Gastrocnemius medialis (tissue), 4 donors: ENCODE measurements around the gene C12orf56. TPM values are rescaled to one million over a fixed set of nuclear protein-coding genes. Genes with fewer than 3 reads are reported as not detected.

Experiments
- ATAC-seq, 2 donors: fragments of 150-250 bp; one replicate each; pipeline ENCODE4 v1.9.1; 2016
- DNase-seq, 2 donors: peaks; one replicate each; pipeline ENCODE4 v3.0.0-alpha.2; 2019
- H3K27ac ChIP-seq, 4 donors: fragments of 200-600 bp; sonication (generic); 1 replicate in 1 of 4; 2 replicates in 3 of 4; pipeline ENCODE4 v1.5.1; 2016 to 2018; ENCODE audit warnings: mild to moderate bottlenecking in 2 of 4, moderate library complexity in 1 of 4
- H3K27me3 ChIP-seq, 3 donors: fragments of 200-600 bp; sonication (generic) in 2 of 3; 1 replicate in 1 of 3; 2 replicates in 2 of 3; pipeline versions ENCODE4 v1.5.1 to v1.6.0; 2016 to 2019; ENCODE audit warnings: mild to moderate bottlenecking in 1 of 3, moderate library complexity in 1 of 3
- H3K36me3 ChIP-seq, 2 donors: fragments of 200-600 bp; sonication (generic) in 1 of 2; one replicate each; pipeline ENCODE4 v1.5.1; 2017 to 2018
- H3K4me1 ChIP-seq, 2 donors: fragments of 200-600 bp; sonication (generic) in 1 of 2; one replicate each; pipeline ENCODE4 v1.5.1; 2016 to 2017; ENCODE audit warnings: mild to moderate bottlenecking in 2 of 2
- H3K4me3 ChIP-seq, 4 donors: fragments of 200-600 bp; sonication (generic) in 3 of 4; 1 replicate in 1 of 4; 2 replicates in 3 of 4; pipeline ENCODE4 v1.5.1; 2016 to 2019; ENCODE audit warnings: mild to moderate bottlenecking in 2 of 4
- H3K9me3 ChIP-seq, 3 donors: fragments of 200-600 bp; sonication (generic) in 2 of 3; 1 replicate in 1 of 3; 2 replicates in 2 of 3; pipeline ENCODE4 v1.5.1; 2016 to 2019
- CTCF ChIP-seq, 5 experiments: fragments of 450-650 bp in 3 of 5; fragments of 200-600 bp in 2 of 5; sonication (generic) in 2 of 5; IDR thresholded peaks in 4 of 5; conservative IDR thresholded peaks in 1 of 5; 1 replicate in 4 of 5; 2 replicates in 1 of 5; pipeline ENCODE4 v1.5.1; 2016 to 2019; ENCODE audit warnings: antibody characterized with exemption in 5 of 5, mild to moderate bottlenecking in 3 of 5, moderate library complexity in 3 of 5
- POLR2A ChIP-seq, 2 donors: fragments of 450-650 bp; IDR thresholded peaks; one replicate each; pipeline ENCODE4 v1.6.1; 2017; ENCODE audit warnings: antibody characterized with exemption in 2 of 2, mild to moderate bottlenecking in 2 of 2, moderate library complexity in 2 of 2
- in situ Hi-C, 4 donors: fragments of 200-750 bp; cut with MboI; loops; one replicate each; pipeline versions ENCODE4 v1.15.0 to v1.8.0; 2017; ENCODE audit warnings: low sequenced_read_pairs in 4 of 4
- intact Hi-C: fragments of 100-400 bp; cut with DNase I; formaldehyde crosslinking; loops from one replicate; pipeline ENCODE4 v1.15.1; 2023; ENCODE audit warnings: low total_unique reads
- total RNA-seq, 4 donors: library from RNA; depleted of rRNA; stranded (reverse); fragments of >200 nt; gene quantifications; one replicate each; pipeline versions ENCODE4 v1.1.0 to v1.2.3, GENCODE V29; 2016

C12orf56 gene
- total RNA-seq, 4 donors from 2014 or later = not detected

DNA sequence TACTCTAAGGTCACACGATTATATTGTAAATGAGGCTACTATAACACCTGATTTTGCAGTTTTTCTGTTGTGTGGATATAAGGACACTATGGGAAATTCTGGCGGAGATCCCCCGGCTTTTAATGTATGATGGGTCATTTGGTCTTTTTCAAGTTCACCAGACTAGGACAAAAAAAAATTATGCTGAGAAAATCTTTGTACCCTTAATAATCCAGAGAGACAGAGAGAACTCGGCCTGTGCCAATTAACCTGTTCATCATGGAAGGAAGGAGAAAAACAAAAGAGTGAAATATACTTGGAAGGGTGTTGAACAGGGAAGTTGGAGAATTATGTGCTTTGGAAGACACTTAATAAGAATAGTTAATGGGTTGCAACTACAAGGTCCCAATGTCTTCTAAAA lies 106.3 kb downstream of the C12orf56 start:
- Histone ChIP-seq H3K27me3 (no peaks in the 10 kb centered on the region), H3K27ac (no peak overlapping the region), H3K4me3 (no peak overlapping the region), H3K9me3 (no peaks in the 10 kb centered on the region), H3K4me1 (no peaks in the 10 kb centered on the region), H3K36me3 (no peaks in the 10 kb centered on the region)
- in situ Hi-C loops = no loop called here
- DNase-seq (no peak), ATAC-seq (no peak)
- TF ChIP-seq POLR2A (IDR thresholded peaks at IDR 0.05) = no peak
- TF ChIP-seq CTCF (IDR thresholded peaks at IDR 0.05 in 4 of 5, conservative IDR thresholded peaks at IDR 0.05 in 1 of 5) = no peak
- intact Hi-C loops = no loop called here

DNA sequence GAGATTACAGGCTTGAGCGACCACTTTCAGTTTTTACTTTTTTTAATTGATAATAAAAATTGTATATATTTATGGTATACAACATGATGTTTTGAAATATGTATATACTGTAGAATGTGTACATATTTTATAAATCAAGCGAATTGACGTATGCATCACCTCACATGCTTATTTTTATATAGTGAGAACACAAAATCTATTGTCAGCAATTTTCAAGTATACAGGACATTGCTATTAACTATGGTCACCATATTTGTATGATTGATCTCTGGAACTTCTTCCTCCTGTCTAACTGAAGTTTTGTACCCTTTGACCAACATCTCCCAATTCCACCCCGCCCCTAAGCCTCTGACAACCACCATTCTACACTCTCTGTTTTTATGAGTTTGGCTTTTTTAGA lies 112.1 kb downstream of the C12orf56 start:
- no peaks in the 10 kb centered on the region for H3K4me1 ChIP-seq
- no peaks in the 10 kb centered on the region for H3K9me3 ChIP-seq
- H3K27ac ChIP-seq = no peak overlapping the region
- no peak overlapping the region for H3K4me3 ChIP-seq
- intact Hi-C loops = no loop called here
- no peaks in the 10 kb centered on the region for H3K27me3 ChIP-seq
- in situ Hi-C loops = no loop called here
- DNase-seq (no peak), ATAC-seq (no peak)
- no peak for TF ChIP-seq CTCF (IDR thresholded peaks at IDR 0.05 in 4 of 5, conservative IDR thresholded peaks at IDR 0.05 in 1 of 5)
- TF ChIP-seq POLR2A (IDR thresholded peaks at IDR 0.05) = no peak
- no peaks in the 10 kb centered on the region for H3K36me3 ChIP-seq

- in situ Hi-C loops = loop anchor here in 1 of 4 donors (25.0 kb wide), 1 partner anchor 611 kb away; the partner anchor contains the start of gene DPY19L2
- Histone ChIP-seq H3K9me3 (no peaks in the 10 kb centered on the region), H3K36me3 (no peaks in the 10 kb centered on the region), H3K4me3 (no peak overlapping the region), H3K27ac (no peak overlapping the region), H3K27me3 (no peaks in the 10 kb centered on the region), H3K4me1 (no peaks in the 10 kb centered on the region)
- TF ChIP-seq CTCF (IDR thresholded peaks at IDR 0.05 in 4 of 5, conservative IDR thresholded peaks at IDR 0.05 in 1 of 5) (peak in 1 of 5 experiments; percentile 11), POLR2A (IDR thresholded peaks at IDR 0.05) (no peak)
- ATAC-seq (no peak), DNase-seq (no peak)
- intact Hi-C loops = no loop called here
Observed at GRCh38 chr12:64273527-64274403, 116.8 kb downstream of the C12orf56 start.

DNA sequence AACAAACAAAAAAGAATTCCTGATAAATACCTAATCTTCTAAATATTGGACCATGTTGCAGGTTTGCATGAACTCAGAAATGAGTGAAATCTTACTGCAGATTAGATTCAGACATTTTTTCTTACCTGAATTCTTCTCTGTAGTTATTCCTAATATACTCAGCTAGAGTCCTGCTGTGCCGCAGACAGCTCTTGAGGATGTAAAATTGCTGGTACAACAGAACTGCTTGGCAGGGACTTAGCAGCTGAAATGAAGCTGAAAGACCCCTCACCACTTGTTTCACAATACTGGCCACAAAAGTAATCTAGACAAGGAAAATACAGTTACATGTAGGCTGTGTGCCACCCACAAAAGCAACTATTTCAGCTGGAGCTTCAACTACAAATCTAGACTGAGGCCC lies 120.1 kb downstream of the C12orf56 start:
- Histone ChIP-seq H3K4me1 (no peaks in the 10 kb centered on the region), H3K4me3 (no peak overlapping the region), H3K27me3 (no peaks in the 10 kb centered on the region), H3K36me3 (no peaks in the 10 kb centered on the region), H3K27ac (no peak overlapping the region), H3K9me3 (no peaks in the 10 kb centered on the region)
- ATAC-seq (no peak), DNase-seq (no peak)
- TF ChIP-seq CTCF (IDR thresholded peaks at IDR 0.05 in 4 of 5, conservative IDR thresholded peaks at IDR 0.05 in 1 of 5) (no peak), POLR2A (IDR thresholded peaks at IDR 0.05) (no peak)
- intact Hi-C loops = no loop called here
- in situ Hi-C loops = loop anchor here in 1 of 4 donors (25.0 kb wide), 1 partner anchor 608 kb away; the partner anchor contains the start of gene DPY19L2
